Loucy (cell line): ENCODE data around the gene RAPGEF2.

ENCODE experiments used
- H2AFZ ChIP-seq: fragments of 200-600 bp; sonication (generic); 2 replicates; pipeline ENCODE4 v1.6.0; 2016; ENCODE audit warnings: antibody characterized with exemption, mild to moderate bottlenecking, low read length, moderate library complexity
- H3F3A ChIP-seq: fragments of 200-600 bp; 2 replicates; pipeline ENCODE4 v1.6.0; 2016; ENCODE audit warnings: antibody characterized with exemption, low read depth, mild to moderate bottlenecking
- H3K27me3 ChIP-seq: fragments of 200-600 bp; sonication (generic); 2 replicates; pipeline ENCODE4 v1.6.1; 2014; ENCODE audit warnings: low read length, mild to moderate bottlenecking; ENCODE audit not compliant: insufficient read depth, poor library complexity, severe bottlenecking
- H3K36me3 ChIP-seq: fragments of 200-600 bp; sonication (generic); 2 replicates; pipeline ENCODE4 v1.6.1; 2016; ENCODE audit warnings: low read length; ENCODE audit not compliant: insufficient read depth
- H3K4me1 ChIP-seq: fragments of 200-600 bp; sonication (generic); 2 replicates; pipeline ENCODE4 v1.5.1; 2014; ENCODE audit warnings: low read length, mild to moderate bottlenecking; ENCODE audit not compliant: insufficient read depth, poor library complexity, severe bottlenecking
- H3K4me2 ChIP-seq: fragments of 200-600 bp; sonication (generic); 2 replicates; pipeline ENCODE4 v1.6.0; 2014; ENCODE audit warnings: antibody characterized with exemption, low read length, low read depth, mild to moderate bottlenecking; ENCODE audit not compliant: poor library complexity, severe bottlenecking
- H3K4me3 ChIP-seq: fragments of 200-600 bp; sonication (generic); 2 replicates; pipeline ENCODE4 v1.5.1; 2014; ENCODE audit warnings: low read length, mild to moderate bottlenecking, mixed read lengths; ENCODE audit not compliant: poor library complexity, severe bottlenecking
- H3K79me2 ChIP-seq: fragments of 200-600 bp; sonication (generic); 2 replicates; pipeline ENCODE4 v1.6.1; 2014; ENCODE audit warnings: low read length; ENCODE audit not compliant: insufficient read depth
- H3K9ac ChIP-seq: fragments of 200-600 bp; sonication (generic); 2 replicates; pipeline ENCODE4 v1.6.0; 2014; ENCODE audit warnings: mild to moderate bottlenecking, low read depth, low read length, moderate library complexity; ENCODE audit not compliant: poor library complexity, severe bottlenecking
- H3K9me2 ChIP-seq: fragments of 200-600 bp; sonication (generic); replicated peaks from 2 replicates; pipeline ENCODE4 v1.6.1; 2016; ENCODE audit warnings: low read depth, low read length, mixed read lengths
- H3K9me3 ChIP-seq: fragments of 200-600 bp; sonication (generic); 2 replicates; pipeline ENCODE4 v1.6.1; 2014; ENCODE audit warnings: mild to moderate bottlenecking, antibody characterized with exemption, low read length, low read depth; ENCODE audit not compliant: insufficient read depth
- H4K20me1 ChIP-seq: fragments of 200-600 bp; sonication (generic); 2 replicates; pipeline ENCODE4 v1.6.0; 2014; ENCODE audit warnings: antibody characterized with exemption, low read length, mild to moderate bottlenecking; ENCODE audit not compliant: insufficient read depth, poor library complexity, severe bottlenecking
- CTCF ChIP-seq: fragments of 200-600 bp; sonication (generic); conservative IDR thresholded peaks from 2 replicates; pipeline ENCODE4 v1.5.1; 2014; ENCODE audit warnings: mild to moderate bottlenecking, antibody characterized with exemption, low read length
- EZH2phosphoT487 ChIP-seq: fragments of 200-600 bp; IDR thresholded peaks from 2 replicates; pipeline ENCODE4 v1.6.1; 2018; ENCODE audit warnings: antibody characterized with exemption, mild to moderate bottlenecking, moderate library complexity, borderline replicate concordance

RAPGEF2 gene

GRCh38 chr4:159349332-159349731 is 246.5 kb downstream of the RAPGEF2 start:
- Histone ChIP-seq H3F3A (no peaks in the 10 kb centered on the region), H3K36me3 (peaks cover 77% of the 10 kb centered on the region; the same call in 1 of the 2 replicates), H3K4me3 (no peak overlapping the region), H4K20me1 (no peaks in the 10 kb centered on the region), H3K9ac (no peak overlapping the region), H3K27me3 (no peaks in the 10 kb centered on the region), H3K4me1 (no peaks in the 10 kb centered on the region), H3K9me2 (no peaks in the 10 kb centered on the region), H3K79me2 (no peaks in the 10 kb centered on the region), H3K9me3 (no peaks in the 10 kb centered on the region), H2AFZ (no peak overlapping the region), H3K4me2 (no peak overlapping the region)
- TF ChIP-seq CTCF: no peak
- no peak for TF ChIP-seq EZH2phosphoT487

GRCh38 chr4:159352609-159353008 is 249.7 kb downstream of the RAPGEF2 start:
- no peak for TF ChIP-seq EZH2phosphoT487
- TF ChIP-seq CTCF: no peak
- Histone ChIP-seq H3K9ac (no peak overlapping the region), H3K4me2 (no peak overlapping the region), H4K20me1 (no peaks in the 10 kb centered on the region), H3K79me2 (no peaks in the 10 kb centered on the region), H3K4me3 (no peak overlapping the region), H3K4me1 (no peaks in the 10 kb centered on the region), H3K9me3 (no peaks in the 10 kb centered on the region), H3K36me3 (peaks cover 73% of the 10 kb centered on the region; the same call in 1 of the 2 replicates), H3K9me2 (no peaks in the 10 kb centered on the region), H3K27me3 (no peaks in the 10 kb centered on the region), H2AFZ (no peak overlapping the region), H3F3A (no peaks in the 10 kb centered on the region)

GRCh38 chr4:159353422-159354116 is 250.7 kb downstream of the RAPGEF2 start:
- Histone ChIP-seq H3K27me3 (no peaks in the 10 kb centered on the region), H3K4me2 (no peak overlapping the region), H3K9me2 (no peaks in the 10 kb centered on the region), H3K79me2 (no peaks in the 10 kb centered on the region), H2AFZ (no peak overlapping the region), H4K20me1 (no peaks in the 10 kb centered on the region), H3K4me3 (no peak overlapping the region), H3K9me3 (no peaks in the 10 kb centered on the region), H3K4me1 (no peaks in the 10 kb centered on the region), H3K36me3 (peaks cover 73% of the 10 kb centered on the region; the same call in 1 of the 2 replicates), H3K9ac (no peak overlapping the region), H3F3A (no peaks in the 10 kb centered on the region)
- TF ChIP-seq CTCF (no peak), EZH2phosphoT487 (no peak)
